KMS-11 (cell line): ENCODE results near the gene UNKL.

Experiments
- H2AFZ ChIP-seq: fragments of 200-600 bp; sonication (generic); 2 replicates; pipeline ENCODE4 v1.6.1; 2016; ENCODE audit warnings: antibody characterized with exemption, mixed run types, low read depth
- H3K27ac ChIP-seq: fragments of 200-600 bp; sonication (generic); 2 replicates; pipeline ENCODE4 v1.6.1; 2016; ENCODE audit warnings: mild to moderate bottlenecking, mixed run types
- H3K27me3 ChIP-seq: fragments of 200-600 bp; sonication (generic); 2 replicates; pipeline ENCODE4 v1.6.1; 2017; ENCODE audit warnings: mild to moderate bottlenecking, low read depth, mixed run types, moderate library complexity; ENCODE audit not compliant: insufficient read depth
- H3K36me3 ChIP-seq: fragments of 200-600 bp; sonication (generic); 2 replicates; pipeline ENCODE4 v1.6.1; 2017; ENCODE audit warnings: mild to moderate bottlenecking, mixed run types; ENCODE audit not compliant: insufficient read depth
- H3K4me1 ChIP-seq: fragments of 200-600 bp; sonication (generic); 2 replicates; pipeline ENCODE4 v1.6.1; 2016; ENCODE audit warnings: mild to moderate bottlenecking, low read depth, mixed run types; ENCODE audit not compliant: poor library complexity, severe bottlenecking
- H3K4me2 ChIP-seq: fragments of 200-600 bp; sonication (generic); 2 replicates; pipeline ENCODE4 v1.7.0; 2016; ENCODE audit warnings: mild to moderate bottlenecking, mixed run types
- H3K4me3 ChIP-seq: fragments of 200-600 bp; sonication (generic); IDR thresholded peaks from 2 replicates; pipeline ENCODE4 v1.6.1; 2017; ENCODE audit warnings: low read depth, low read length, mixed read lengths; ENCODE audit not compliant: insufficient read depth
- H3K79me2 ChIP-seq: fragments of 200-600 bp; sonication (generic); 2 replicates; pipeline ENCODE4 v1.6.1; 2016; ENCODE audit warnings: low read depth, mixed run types; ENCODE audit not compliant: insufficient read depth
- H3K9ac ChIP-seq: fragments of 200-600 bp; sonication (generic); 2 replicates; pipeline ENCODE4 v1.6.1; 2016; ENCODE audit warnings: mild to moderate bottlenecking, mixed run types
- H4K20me1 ChIP-seq: fragments of 200-600 bp; sonication (generic); 2 replicates; pipeline ENCODE4 v1.6.1; 2016; ENCODE audit warnings: mild to moderate bottlenecking, mixed run types; ENCODE audit not compliant: insufficient read depth
- CTCF ChIP-seq: fragments of 200-600 bp; sonication (generic); conservative IDR thresholded peaks from 2 replicates; pipeline ENCODE4 v1.6.1; 2017; ENCODE audit warnings: low read depth, mild to moderate bottlenecking, antibody characterized with exemption, low read length, moderate library complexity, mixed read lengths

UNKL gene

GRCh38 chr16:1451702-1452392 is 37.3 kb upstream of the UNKL start:
- H3K79me2 ChIP-seq: no peaks in the 10 kb centered on the region
- H4K20me1 ChIP-seq: no peaks in the 10 kb centered on the region
- H3K4me1 ChIP-seq: no peaks in the 10 kb centered on the region
- no peak overlapping the region for H3K9ac ChIP-seq
- no peak overlapping the region for H3K4me3 ChIP-seq
- no peak overlapping the region for H3K27ac ChIP-seq
- H3K27me3 ChIP-seq: no peaks in the 10 kb centered on the region
- H3K4me2 ChIP-seq: no peak overlapping the region
- H3K36me3 ChIP-seq: no peaks in the 10 kb centered on the region
- H2AFZ ChIP-seq: no peak overlapping the region
- no peak for TF ChIP-seq CTCF

GRCh38 chr16:1450841-1451240 is 36.3 kb upstream of the UNKL start:
- Histone ChIP-seq H3K9ac (no peak overlapping the region), H3K4me1 (no peaks in the 10 kb centered on the region), H2AFZ (no peak overlapping the region), H3K79me2 (no peaks in the 10 kb centered on the region), H3K4me2 (no peak overlapping the region), H3K27me3 (no peaks in the 10 kb centered on the region), H4K20me1 (no peaks in the 10 kb centered on the region), H3K36me3 (no peaks in the 10 kb centered on the region), H3K27ac (no peak overlapping the region), H3K4me3 (no peak overlapping the region)
- TF ChIP-seq CTCF: no peak

GRCh38 chr16:1450218-1450617 is 35.7 kb upstream of the UNKL start:
- H3K4me1 ChIP-seq: no peaks in the 10 kb centered on the region
- H3K79me2 ChIP-seq: no peaks in the 10 kb centered on the region
- TF ChIP-seq CTCF: no peak
- H3K27me3 ChIP-seq: no peaks in the 10 kb centered on the region
- H3K9ac ChIP-seq: no peak overlapping the region
- no peak overlapping the region for H2AFZ ChIP-seq
- H3K27ac ChIP-seq: no peak overlapping the region
- H3K4me3 ChIP-seq: no peak overlapping the region
- no peak overlapping the region for H3K4me2 ChIP-seq
- H4K20me1 ChIP-seq: no peaks in the 10 kb centered on the region
- no peaks in the 10 kb centered on the region for H3K36me3 ChIP-seq

- H3K9ac ChIP-seq: no peak overlapping the region
- no peak overlapping the region for H3K4me3 ChIP-seq
- no peaks in the 10 kb centered on the region for H3K4me1 ChIP-seq
- no peaks in the 10 kb centered on the region for H4K20me1 ChIP-seq
- H3K27me3 ChIP-seq: no peaks in the 10 kb centered on the region
- TF ChIP-seq CTCF: no peak
- no peaks in the 10 kb centered on the region for H3K36me3 ChIP-seq
- no peak overlapping the region for H2AFZ ChIP-seq
- no peak overlapping the region for H3K4me2 ChIP-seq
- H3K79me2 ChIP-seq: no peaks in the 10 kb centered on the region
- H3K27ac ChIP-seq: no peak overlapping the region
Measured at GRCh38 chr16:1449201-1449788, 34.8 kb upstream of the UNKL start.
